Stimulated activated CD4-positive, alpha-beta T cell treated with anti-CD3 and anti-CD28 coated beads, Interleukin-2, amount 100 ng/mL, for 24 hours (primary cell): ENCODE results near the gene PROZ.
A peak's percentile ranks its signal among the peaks of the same experiment; 100 is the strongest.
"Not testable (repeated sequence)": the region's sequence is repeated elsewhere in the genome, so short reads cannot be mapped to it uniquely, and the experiment has no call there.

Experiments
- DNase-seq, 2 donors: peaks; one replicate each; pipeline ENCODE4 v3.0.0-alpha.2; 2020

The PROZ gene

GRCh38 chr13:113157929-113158747 lies at the start of gene PROZ:
Gene PROZ (plus strand): TSS chr13:113158648. CDS start chr13:113158661, 13 bp downstream.
- DNase-seq: no peak

- DNase-seq: no peak
Measured at GRCh38 chr13:113109151-113110047, 49.0 kb upstream of the PROZ start.

- DNase-seq: peak in 1 of 2 donors; percentile 49
Measured at GRCh38 chr13:113110048-113110851, 48.2 kb upstream of the PROZ start.

- DNase-seq: no peak
Measured at GRCh38 chr13:113110852-113111315, 47.6 kb upstream of the PROZ start.

- DNase-seq: not testable (repeated sequence)
Measured at GRCh38 chr13:113111821-113112220, 46.6 kb upstream of the PROZ start.

GRCh38 chr13:113112475-113112874 lies 46.0 kb upstream of the PROZ start:
- not testable (repeated sequence) for DNase-seq

- DNase-seq: no peak
Measured at GRCh38 chr13:113112893-113113845, 45.3 kb upstream of the PROZ start.

GRCh38 chr13:113113846-113114271 lies 44.6 kb upstream of the PROZ start:
- no peak for DNase-seq

- DNase-seq: no peak
Measured at GRCh38 chr13:113114511-113115362, 43.7 kb upstream of the PROZ start.

GRCh38 chr13:113115363-113116205 lies 42.9 kb upstream of the PROZ start:
- DNase-seq: no peak

GRCh38 chr13:113116206-113116800 lies 42.1 kb upstream of the PROZ start:
- no peak for DNase-seq

- no peak for DNase-seq
Measured at GRCh38 chr13:113116871-113117271, 41.6 kb upstream of the PROZ start.

GRCh38 chr13:113117335-113117872 lies 41.0 kb upstream of the PROZ start:
- DNase-seq: no peak

GRCh38 chr13:113117911-113118260 lies 40.6 kb upstream of the PROZ start:
- DNase-seq: no peak

- no peak for DNase-seq
Measured at GRCh38 chr13:113118261-113119021, 40.0 kb upstream of the PROZ start.

- no peak for DNase-seq
Measured at GRCh38 chr13:113119166-113119821, 39.2 kb upstream of the PROZ start.

GRCh38 chr13:113119822-113120189 lies 38.6 kb upstream of the PROZ start:
- no peak for DNase-seq
